ENCODE results near the gene CDKAL1.

Gene CDKAL1

GRCh38 chr6:20946022-20946421, 411.8 kb downstream of the CDKAL1 start:
- Histone ChIP-seq H3K36me3 (no peaks in the 10 kb centered on the region), H3K27me3 (no peaks in the 10 kb centered on the region), H3K27ac (no peak overlapping the region), H3K4me3 (no peak overlapping the region), H3K4me1 (no peaks in the 10 kb centered on the region), H3K9me3 (no peaks in the 10 kb centered on the region)
- DNase-seq = no peak
- intact Hi-C loops (cut with DNase I; ENCODE audit: low total_unique reads) = no loop called here
- TF ChIP-seq, protein P1, sequence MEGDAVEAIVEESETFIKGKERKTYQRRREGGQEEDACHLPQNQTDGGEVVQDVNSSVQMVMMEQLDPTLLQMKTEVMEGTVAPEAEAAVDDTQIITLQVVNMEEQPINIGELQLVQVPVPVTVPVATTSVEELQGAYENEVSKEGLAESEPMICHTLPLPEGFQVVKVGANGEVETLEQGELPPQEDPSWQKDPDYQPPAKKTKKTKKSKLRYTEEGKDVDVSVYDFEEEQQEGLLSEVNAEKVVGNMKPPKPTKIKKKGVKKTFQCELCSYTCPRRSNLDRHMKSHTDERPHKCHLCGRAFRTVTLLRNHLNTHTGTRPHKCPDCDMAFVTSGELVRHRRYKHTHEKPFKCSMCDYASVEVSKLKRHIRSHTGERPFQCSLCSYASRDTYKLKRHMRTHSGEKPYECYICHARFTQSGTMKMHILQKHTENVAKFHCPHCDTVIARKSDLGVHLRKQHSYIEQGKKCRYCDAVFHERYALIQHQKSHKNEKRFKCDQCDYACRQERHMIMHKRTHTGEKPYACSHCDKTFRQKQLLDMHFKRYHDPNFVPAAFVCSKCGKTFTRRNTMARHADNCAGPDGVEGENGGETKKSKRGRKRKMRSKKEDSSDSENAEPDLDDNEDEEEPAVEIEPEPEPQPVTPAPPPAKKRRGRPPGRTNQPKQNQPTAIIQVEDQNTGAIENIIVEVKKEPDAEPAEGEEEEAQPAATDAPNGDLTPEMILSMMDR (IDR thresholded peaks at IDR 0.05) = no peak

GRCh38 chr6:20946890-20947289, 412.6 kb downstream of the CDKAL1 start:
- H3K4me3 ChIP-seq = no peak overlapping the region
- H3K9me3 ChIP-seq = no peaks in the 10 kb centered on the region
- TF ChIP-seq, protein P1 (IDR thresholded peaks at IDR 0.05) = no peak
- H3K27ac ChIP-seq = no peak overlapping the region
- no peaks in the 10 kb centered on the region for H3K27me3 ChIP-seq
- no peaks in the 10 kb centered on the region for H3K36me3 ChIP-seq
- intact Hi-C loops (cut with DNase I; ENCODE audit: low total_unique reads) = no loop called here
- no peaks in the 10 kb centered on the region for H3K4me1 ChIP-seq
- no peak for DNase-seq

DNA sequence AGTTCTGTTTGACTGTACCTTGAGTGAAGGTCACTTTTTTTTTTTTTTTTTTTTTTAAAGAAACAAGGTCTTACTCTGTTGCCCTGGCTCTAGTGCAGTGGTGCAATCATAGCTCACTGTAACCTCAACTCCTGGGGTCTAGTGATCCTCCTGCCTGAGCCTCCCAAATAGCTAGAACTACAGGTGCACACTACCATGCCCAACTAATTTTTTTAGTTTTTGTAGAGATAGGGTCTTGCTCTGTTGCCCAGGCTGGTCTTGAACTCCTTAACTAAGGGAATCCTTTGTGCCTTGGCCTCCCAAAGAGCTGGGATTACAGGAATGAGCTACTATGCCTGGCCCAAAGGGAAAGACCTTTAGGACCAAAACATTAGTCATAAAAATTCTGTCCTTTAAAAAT, 413.7 kb downstream of the CDKAL1 start:
- Histone ChIP-seq H3K9me3 (no peaks in the 10 kb centered on the region), H3K36me3 (no peaks in the 10 kb centered on the region), H3K4me1 (peaks cover 0 to 7% (median 2%) of the 10 kb centered on the region in 4 donors), H3K4me3 (no peak overlapping the region), H3K27me3 (no peaks in the 10 kb centered on the region), H3K27ac (no peak overlapping the region)
- intact Hi-C loops (cut with DNase I; ENCODE audit: low total_unique reads) = no loop called here
- DNase-seq = no peak
- TF ChIP-seq, protein P1 (IDR thresholded peaks at IDR 0.05) = no peak

GRCh38 chr6:20948556-20948955, 414.3 kb downstream of the CDKAL1 start:
- no peak overlapping the region for H3K27ac ChIP-seq
- H3K36me3 ChIP-seq = no peaks in the 10 kb centered on the region
- intact Hi-C loops (cut with DNase I; ENCODE audit: low total_unique reads) = no loop called here
- H3K9me3 ChIP-seq = no peaks in the 10 kb centered on the region
- no peak overlapping the region for H3K4me3 ChIP-seq
- no peaks in the 10 kb centered on the region for H3K27me3 ChIP-seq
- peaks cover 0 to 13% (median 2%) of the 10 kb centered on the region in 4 donors for H3K4me1 ChIP-seq
- DNase-seq = no peak
- TF ChIP-seq, protein P1 (IDR thresholded peaks at IDR 0.05) = no peak

DNA sequence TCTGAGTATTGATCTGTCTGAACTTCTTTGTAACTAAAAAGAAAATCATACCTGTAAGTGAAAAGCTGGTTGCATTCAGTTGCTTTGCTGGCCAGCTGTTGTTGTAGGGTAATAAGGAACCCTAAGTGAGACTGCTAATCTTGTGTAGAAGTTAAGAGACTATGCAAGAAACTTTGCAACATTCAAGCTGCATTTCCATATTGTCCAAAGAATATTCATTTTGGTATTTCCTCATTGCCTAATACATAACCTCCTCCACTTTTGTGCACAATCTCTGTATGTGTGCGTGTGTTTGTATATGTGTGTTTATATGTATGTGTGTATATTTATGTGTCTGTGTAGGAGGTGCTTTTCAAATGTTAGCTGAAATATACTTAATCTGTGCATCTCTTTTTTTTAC, 414.9 kb downstream of the CDKAL1 start:
- H3K27me3 ChIP-seq = no peaks in the 10 kb centered on the region
- no peak for DNase-seq
- H3K4me1 ChIP-seq = peaks cover 0 to 17% (median 2%) of the 10 kb centered on the region in 4 donors
- no peaks in the 10 kb centered on the region for H3K36me3 ChIP-seq
- H3K9me3 ChIP-seq = no peaks in the 10 kb centered on the region
- TF ChIP-seq, protein P1 (IDR thresholded peaks at IDR 0.05) = no peak
- no peak overlapping the region for H3K27ac ChIP-seq
- intact Hi-C loops (cut with DNase I; ENCODE audit: low total_unique reads) = no loop called here
- no peak overlapping the region for H3K4me3 ChIP-seq

All from tibial artery (tissue), 4 donors.